ENCODE measurements around the gene ARHGAP45. TPM values are rescaled to one million over a fixed set of nuclear protein-coding genes. Genes with fewer than 3 reads are reported as not detected.

ARHGAP45 gene
- total RNA-seq, 1 donor from 2014 or later, result 4.5 TPM

GRCh38 chr19:1091544-1092175 is 24.7 kb downstream of the ARHGAP45 start:
- Mint-ChIP-seq H3K27me3 (no peaks in the 10 kb centered on the region), H3K27ac (no peak overlapping the region), H3K36me3 (no peaks in the 10 kb centered on the region), H3K9me3 (no peaks in the 10 kb centered on the region), H3K4me3 (no peak overlapping the region), H3K4me1 (ENCODE audit: unreplicated experiment) (peaks cover 5% of the 10 kb centered on the region)
- no peak for TF ChIP-seq CTCF (conservative IDR thresholded peaks at IDR 0.05)
- DNase-seq (ENCODE audit: extremely low spot score, unreplicated experiment), result no peak

GRCh38 chr19:1093330-1093729 is 26.4 kb downstream of the ARHGAP45 start:
- no peak for DNase-seq (ENCODE audit: extremely low spot score, unreplicated experiment)
- Mint-ChIP-seq H3K36me3 (no peaks in the 10 kb centered on the region), H3K27ac (no peak overlapping the region), H3K4me3 (peak overlapping the region; percentile 94), H3K4me1 (ENCODE audit: unreplicated experiment) (peaks cover 5% of the 10 kb centered on the region), H3K9me3 (no peaks in the 10 kb centered on the region), H3K27me3 (no peaks in the 10 kb centered on the region)
- TF ChIP-seq CTCF (conservative IDR thresholded peaks at IDR 0.05), result no peak

- Mint-ChIP-seq H3K27ac (peak overlapping the region; percentile 46), H3K4me3 (peak overlapping the region; percentile 94), H3K9me3 (no peaks in the 10 kb centered on the region), H3K36me3 (no peaks in the 10 kb centered on the region), H3K27me3 (no peaks in the 10 kb centered on the region), H3K4me1 (ENCODE audit: unreplicated experiment) (peaks cover 9% of the 10 kb centered on the region)
- DNase-seq (ENCODE audit: extremely low spot score, unreplicated experiment), result no peak
- no peak for TF ChIP-seq CTCF (conservative IDR thresholded peaks at IDR 0.05)
Observed at GRCh38 chr19:1093811-1094553, 27.0 kb downstream of the ARHGAP45 start.

GRCh38 chr19:1094655-1094977 is 27.6 kb downstream of the ARHGAP45 start:
- H3K4me3 Mint-ChIP-seq, result peak overlapping the region; percentile 94
- no peak for TF ChIP-seq CTCF (conservative IDR thresholded peaks at IDR 0.05)
- H3K4me1 Mint-ChIP-seq (ENCODE audit: unreplicated experiment), result peaks cover 9% of the 10 kb centered on the region
- no peak for DNase-seq (ENCODE audit: extremely low spot score, unreplicated experiment)
- H3K27me3 Mint-ChIP-seq, result no peaks in the 10 kb centered on the region
- H3K27ac Mint-ChIP-seq, result peak overlapping the region; percentile 46
- H3K9me3 Mint-ChIP-seq, result no peaks in the 10 kb centered on the region
- H3K36me3 Mint-ChIP-seq, result no peaks in the 10 kb centered on the region

GRCh38 chr19:1094978-1095701 is 28.2 kb downstream of the ARHGAP45 start, which contains the start of gene POLR2E:
TSS of gene POLR2E (minus strand) at chr19:1095375. CDS start at chr19:1095315, 60 bp downstream.
- Mint-ChIP-seq H3K4me1 (ENCODE audit: unreplicated experiment) (peaks cover 9% of the 10 kb centered on the region), H3K36me3 (no peaks in the 10 kb centered on the region), H3K27ac (peak within 1 kb of the TSS; percentile 89), H3K4me3 (peak within 1 kb of the TSS; percentile 94), H3K9me3 (no peaks in the 10 kb centered on the region), H3K27me3 (no peaks in the 10 kb centered on the region)
- DNase-seq (ENCODE audit: extremely low spot score, unreplicated experiment), result peak; percentile 100
- TF ChIP-seq CTCF (conservative IDR thresholded peaks at IDR 0.05), result no peak
